Measurements from ENCODE around the gene SLC25A22. TPM values are rescaled to one million over a fixed set of nuclear protein-coding genes. Genes with fewer than 3 reads are reported as not detected.

SLC25A22 gene
- total RNA-seq, 1 donor from 2014 or later, result 35.4 TPM

GRCh38 chr11:837189-837989 lies 39.3 kb upstream of the SLC25A22 start:
- DNase-seq (no peak), ATAC-seq (ENCODE audit: low read depth) (no peak)
- Mint-ChIP-seq H3K27ac (no peak overlapping the region), H3K4me1 (peaks cover 26% of the 10 kb centered on the region), H3K9me3 (no peaks in the 10 kb centered on the region), H3K4me3 (no peak overlapping the region), H3K27me3 (peaks cover 3% of the 10 kb centered on the region), H3K36me3 (ENCODE audit: low read depth) (peaks cover 36% of the 10 kb centered on the region)
- TF ChIP-seq CTCF (IDR thresholded peaks at IDR 0.05), result no peak
- ChIA-PET POLR2A (no interaction called here), CTCF (interaction anchor here (0.6 kb wide), 1 partner anchor 11 kb away, joined by 3 read pairs; no protein-coding TSS in a partner anchor)
- intact Hi-C loops (cut with micrococcal nuclease), result no loop called here

GRCh38 chr11:836700-837099 lies 38.6 kb upstream of the SLC25A22 start:
- ChIA-PET POLR2A (interaction anchor here (0.7 kb wide), 1 partner anchor 21 kb away, joined by 5 read pairs; no protein-coding TSS in a partner anchor), CTCF (no interaction called here)
- H3K4me3 Mint-ChIP-seq, result no peak overlapping the region
- no peak for TF ChIP-seq CTCF (IDR thresholded peaks at IDR 0.05)
- intact Hi-C loops (cut with micrococcal nuclease), result no loop called here
- H3K27me3 Mint-ChIP-seq, result peaks cover 3% of the 10 kb centered on the region
- H3K36me3 Mint-ChIP-seq (ENCODE audit: low read depth), result peaks cover 33% of the 10 kb centered on the region
- DNase-seq (no peak), ATAC-seq (ENCODE audit: low read depth) (no peak)
- no peak overlapping the region for H3K27ac Mint-ChIP-seq
- no peaks in the 10 kb centered on the region for H3K9me3 Mint-ChIP-seq
- peaks cover 29% of the 10 kb centered on the region for H3K4me1 Mint-ChIP-seq

GRCh38 chr11:836274-836673 lies 38.2 kb upstream of the SLC25A22 start:
- H3K9me3 Mint-ChIP-seq, result no peaks in the 10 kb centered on the region
- H3K36me3 Mint-ChIP-seq (ENCODE audit: low read depth), result peaks cover 33% of the 10 kb centered on the region
- DNase-seq (no peak), ATAC-seq (ENCODE audit: low read depth) (no peak)
- H3K27me3 Mint-ChIP-seq, result peaks cover 3% of the 10 kb centered on the region
- H3K27ac Mint-ChIP-seq, result no peak overlapping the region
- CTCF ChIA-PET, result no interaction called here
- no peak overlapping the region for H3K4me3 Mint-ChIP-seq
- no peak for TF ChIP-seq CTCF (IDR thresholded peaks at IDR 0.05)
- POLR2A ChIA-PET, result interaction anchor here (0.7 kb wide), 1 partner anchor 20 kb away, joined by 5 read pairs; no protein-coding TSS in a partner anchor
- peaks cover 29% of the 10 kb centered on the region for H3K4me1 Mint-ChIP-seq
- intact Hi-C loops (cut with micrococcal nuclease), result no loop called here

GRCh38 chr11:834371-835316 lies 36.6 kb upstream of the SLC25A22 start:
- ATAC-seq (ENCODE audit: low read depth) (no peak), DNase-seq (no peak)
- Mint-ChIP-seq H3K9me3 (no peaks in the 10 kb centered on the region), H3K36me3 (ENCODE audit: low read depth) (peaks cover 20% of the 10 kb centered on the region), H3K4me3 (peak overlapping the region; percentile 38), H3K27me3 (peaks cover 3% of the 10 kb centered on the region), H3K4me1 (peaks cover 25% of the 10 kb centered on the region), H3K27ac (no peak overlapping the region)
- ChIA-PET POLR2A (interaction anchor here (0.7 to 8.3 kb wide), 5 partner anchors 8 to 30 kb away, joined by 3 to 104 read pairs (median 3); partner anchors contain the start of genes PNPLA2, POLR2L, RPLP2 and TSPAN4), CTCF (interaction anchor here (1.4 kb wide), 1 partner anchor 9 kb away, joined by 4 read pairs; the partner anchor contains the start of gene TSPAN4)
- TF ChIP-seq CTCF (IDR thresholded peaks at IDR 0.05), result no peak
- intact Hi-C loops (cut with micrococcal nuclease), result loop anchor here (5.0 kb wide), 1 partner anchor 37 kb away; the partner anchor contains the start of gene SLC25A22

Data from activated B cell treated with CpG ODN at 0.5 μM for 24 hours (primary cell).